CD14-positive monocyte (primary cell): ENCODE data around the gene ZNF341. TPM values are rescaled to one million over a fixed set of nuclear protein-coding genes. Genes with fewer than 3 reads are reported as not detected.

ENCODE experiments used
- DNase-seq, 3 donors: peaks; one replicate each; pipeline ENCODE4 v3.0.0-alpha.2; 2011 to 2022
- H2AFZ ChIP-seq: 2 replicates; pipeline ENCODE4 v1.6.0; 2012; ENCODE audit warnings: mild to moderate bottlenecking, low read depth, low read length, inconsistent platforms; ENCODE audit not compliant: insufficient read depth, poor library complexity, severe bottlenecking
- H3K27ac ChIP-seq, 2 donors: 1 replicate in 1 of 2; 2 replicates in 1 of 2; pipeline ENCODE4 v1.5.1; 2012 to 2013; ENCODE audit warnings: low read length in 2 of 2, control low read depth in 1 of 2, inconsistent platforms in 1 of 2, low read depth in 1 of 2, mild to moderate bottlenecking in 1 of 2
- H3K27me3 ChIP-seq, 2 donors: one replicate each; pipeline versions ENCODE4 v1.6.0 to v1.6.1; 2011 to 2013; ENCODE audit warnings: low read length in 2 of 2; ENCODE audit not compliant: control insufficient read depth in 2 of 2, insufficient read depth in 2 of 2
- H3K36me3 ChIP-seq, 2 donors: replicated peaks in 1 of 2; 1 replicate in 1 of 2; 2 replicates in 1 of 2; pipeline versions ENCODE4 v1.5.1 to v1.6.1; 2012 to 2013; ENCODE audit warnings: low read length in 2 of 2, control low read depth in 1 of 2, inconsistent platforms in 1 of 2, mild to moderate bottlenecking in 1 of 2; ENCODE audit not compliant: insufficient read depth in 2 of 2, control insufficient read depth in 1 of 2
- H3K4me1 ChIP-seq, 2 donors: 1 replicate in 1 of 2; 2 replicates in 1 of 2; pipeline versions ENCODE4 v1.5.1 to v1.6.1; 2012 to 2013; ENCODE audit warnings: low read length in 2 of 2, control low read depth in 1 of 2, inconsistent platforms in 1 of 2, mild to moderate bottlenecking in 1 of 2, moderate library complexity in 1 of 2; ENCODE audit not compliant: insufficient read depth in 2 of 2, control insufficient read depth in 1 of 2
- H3K4me2 ChIP-seq: replicated peaks from 2 replicates; pipeline ENCODE3; 2012; ENCODE audit warnings: low read length, moderate library complexity, mild to moderate bottlenecking; ENCODE audit not compliant: poor library complexity, severe bottlenecking; ENCODE audit errors: extremely low read depth
- H3K4me3 ChIP-seq, 3 experiments: fragments of 200-600 bp in 1 of 3; sonication (generic) in 1 of 3; replicated peaks in 1 of 3; 1 replicate in 2 of 3; 2 replicates in 1 of 3; pipeline ENCODE4 v1.5.1; 2011 to 2013; ENCODE audit warnings: low read length in 3 of 3, mild to moderate bottlenecking in 3 of 3, control low read depth in 2 of 3, low read depth in 2 of 3, inconsistent platforms in 1 of 3, moderate library complexity in 1 of 3
- H3K79me2 ChIP-seq: 2 replicates; pipeline ENCODE4 v1.6.0; 2012; ENCODE audit warnings: mild to moderate bottlenecking, control low read depth, inconsistent platforms, low read length, moderate library complexity; ENCODE audit not compliant: insufficient read depth
- H3K9ac ChIP-seq: 2 replicates; pipeline ENCODE4 v1.6.0; 2017; ENCODE audit warnings: low read length, mild to moderate bottlenecking; ENCODE audit not compliant: insufficient read depth, poor library complexity, severe bottlenecking
- H3K9me3 ChIP-seq, 2 donors: replicated peaks in 1 of 2; 1 replicate in 1 of 2; 2 replicates in 1 of 2; pipeline versions ENCODE4 v1.5.1 to v1.6.1; 2012 to 2013; ENCODE audit warnings: low read length in 2 of 2, control low read depth in 1 of 2; ENCODE audit not compliant: control insufficient read depth in 1 of 2, insufficient read depth in 1 of 2
- H4K20me1 ChIP-seq: 2 replicates; pipeline ENCODE4 v1.6.0; 2012; ENCODE audit warnings: mild to moderate bottlenecking, low read length, control low read depth, moderate library complexity; ENCODE audit not compliant: insufficient read depth
- H3K27ac Mint-ChIP-seq, 7 donors: one replicate each; pipeline ENCODE4 v1.8.0; 2020; ENCODE audit warnings: mild to moderate bottlenecking in 7 of 7, mixed read lengths in 7 of 7, moderate library complexity in 6 of 7, inconsistent platforms in 2 of 7
- H3K27me3 Mint-ChIP-seq, 3 donors: one replicate each; pipeline ENCODE4 v1.8.0; 2021 to 2022; ENCODE audit warnings: low read depth in 3 of 3, mild to moderate bottlenecking in 3 of 3, mixed read lengths in 3 of 3, moderate library complexity in 3 of 3, inconsistent platforms in 1 of 3
- H3K36me3 Mint-ChIP-seq, 2 donors: one replicate each; pipeline ENCODE4 v1.8.0; 2020; ENCODE audit warnings: mixed read lengths in 2 of 2, inconsistent platforms in 1 of 2, mild to moderate bottlenecking in 1 of 2
- H3K4me1 Mint-ChIP-seq: one replicate; pipeline ENCODE4 v1.8.0; 2020; ENCODE audit warnings: mild to moderate bottlenecking, mixed read lengths
- H3K4me3 Mint-ChIP-seq, 2 donors: one replicate each; pipeline ENCODE4 v1.8.0; 2020; ENCODE audit warnings: mild to moderate bottlenecking in 2 of 2, mixed read lengths in 2 of 2, moderate library complexity in 1 of 2
- H3K9me3 Mint-ChIP-seq, 7 donors: one replicate each; pipeline ENCODE4 v1.8.0; 2020 to 2022; ENCODE audit warnings: mixed read lengths in 7 of 7, mild to moderate bottlenecking in 6 of 7, moderate library complexity in 6 of 7, inconsistent platforms in 2 of 7
- WGBS: methylation state at CpG from one replicate; pipeline ENCODE4 v1.1.5; 2013; ENCODE audit warnings: missing lambda C conversion rate; ENCODE audit not compliant: insufficient coverage; 5-methylcytosine and 5-hydroxymethylcytosine counted together
- intact Hi-C, 2 donors: fragments of 100-400 bp; cut with micrococcal nuclease; formaldehyde crosslinking; loops; one replicate each; pipeline versions ENCODE4 v1.15.0 to v1.15.1; 2023
- polyA plus RNA-seq, 3 donors: library from polyadenylated mRNA; depleted of rRNA in 1 of 3; unstranded in 2 of 3; stranded (reverse) in 1 of 3; fragments of 300-500 nt in 2 of 3; fragments of >200 nt in 1 of 3; fragmentation: Illumina TruSeq in 2 of 3; gene quantifications; 1 replicate in 2 of 3; 2 replicates in 1 of 3; pipeline ENCODE4 v1.2.3, GENCODE V29; 2012 to 2021
- TF ChIP-seq, protein P1 (sequence below): fragments of 200-600 bp; IDR thresholded peaks from one replicate; pipeline ENCODE4 v1.8.0; 2022; ENCODE audit warnings: antibody characterized with exemption, mild to moderate bottlenecking

ZNF341 gene
- polyA plus RNA-seq, 3 donors = 1.1 to 10.3 (median 2.3) TPM

DNA sequence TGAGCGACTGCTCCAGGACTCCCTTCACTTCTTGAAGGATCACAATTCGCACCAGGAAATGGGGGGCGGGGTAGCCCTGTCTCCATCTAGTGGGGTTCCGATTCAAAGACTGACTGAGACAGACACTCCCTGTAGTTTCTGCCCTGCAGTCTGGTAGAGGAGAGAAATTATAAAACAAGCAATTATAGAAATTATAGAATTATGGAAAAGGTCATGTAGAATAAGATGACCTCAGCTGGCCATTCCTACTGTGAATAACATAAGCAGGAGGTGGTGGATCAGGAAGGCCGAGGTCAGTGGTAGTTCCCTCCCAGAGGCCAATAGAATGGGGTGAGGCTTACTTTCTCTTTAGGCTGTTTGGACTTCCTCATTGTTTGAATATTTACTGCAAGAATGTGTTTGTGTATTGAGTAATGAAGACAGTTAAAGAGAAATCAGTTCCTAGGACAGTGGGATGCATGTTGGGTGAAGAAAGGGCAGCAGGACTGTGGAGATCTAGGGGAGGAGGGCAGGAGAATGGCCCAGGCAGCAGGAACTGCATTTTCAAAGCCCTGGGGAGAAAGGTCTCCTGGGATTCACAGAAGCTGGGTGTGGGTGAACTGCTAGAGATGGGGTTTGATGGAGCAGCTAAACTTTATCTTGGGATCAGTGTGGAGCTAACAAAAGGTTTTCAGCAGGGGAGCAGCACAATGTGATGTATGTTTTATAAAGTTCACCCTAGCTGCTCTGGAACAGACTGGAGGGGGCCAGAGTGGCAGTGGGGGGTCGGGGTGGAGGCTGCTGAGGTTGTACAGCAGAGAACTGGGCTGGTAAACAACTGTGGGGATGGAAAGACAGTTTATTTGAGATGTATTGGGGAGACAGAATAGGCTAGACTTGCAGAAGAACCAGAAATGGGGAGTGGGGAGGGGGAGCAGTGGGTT, 2.1 kb downstream of the ZNF341 start:
- H3K27ac ChIP-seq = peak overlapping the region; percentile 83 to 84

DNA sequence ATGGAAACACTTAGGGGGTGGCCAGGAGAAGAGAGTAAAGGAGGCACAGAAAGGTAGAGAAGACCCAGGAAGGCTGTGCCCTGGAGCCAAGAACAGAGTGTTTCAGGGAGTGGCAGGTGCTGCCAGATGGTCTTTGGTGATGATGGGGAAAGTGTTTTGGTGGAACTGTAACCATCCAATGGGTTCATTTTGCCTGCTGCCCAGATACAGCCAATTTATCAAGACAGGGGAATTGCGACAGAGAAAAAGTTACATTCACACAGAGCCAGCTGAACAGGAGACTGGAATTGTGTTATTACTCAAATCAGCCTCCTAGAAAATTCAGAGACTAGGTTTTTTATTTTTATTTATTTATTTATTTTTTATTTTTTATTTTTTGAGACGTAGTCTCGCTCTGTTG, 5.2 kb downstream of the ZNF341 start:
- TF ChIP-seq, protein P1, sequence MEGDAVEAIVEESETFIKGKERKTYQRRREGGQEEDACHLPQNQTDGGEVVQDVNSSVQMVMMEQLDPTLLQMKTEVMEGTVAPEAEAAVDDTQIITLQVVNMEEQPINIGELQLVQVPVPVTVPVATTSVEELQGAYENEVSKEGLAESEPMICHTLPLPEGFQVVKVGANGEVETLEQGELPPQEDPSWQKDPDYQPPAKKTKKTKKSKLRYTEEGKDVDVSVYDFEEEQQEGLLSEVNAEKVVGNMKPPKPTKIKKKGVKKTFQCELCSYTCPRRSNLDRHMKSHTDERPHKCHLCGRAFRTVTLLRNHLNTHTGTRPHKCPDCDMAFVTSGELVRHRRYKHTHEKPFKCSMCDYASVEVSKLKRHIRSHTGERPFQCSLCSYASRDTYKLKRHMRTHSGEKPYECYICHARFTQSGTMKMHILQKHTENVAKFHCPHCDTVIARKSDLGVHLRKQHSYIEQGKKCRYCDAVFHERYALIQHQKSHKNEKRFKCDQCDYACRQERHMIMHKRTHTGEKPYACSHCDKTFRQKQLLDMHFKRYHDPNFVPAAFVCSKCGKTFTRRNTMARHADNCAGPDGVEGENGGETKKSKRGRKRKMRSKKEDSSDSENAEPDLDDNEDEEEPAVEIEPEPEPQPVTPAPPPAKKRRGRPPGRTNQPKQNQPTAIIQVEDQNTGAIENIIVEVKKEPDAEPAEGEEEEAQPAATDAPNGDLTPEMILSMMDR = no peak
- Histone ChIP-seq H3K4me1 (peaks cover 28 to 36% of the 10 kb centered on the region in 2 donors), H3K4me3 (no peak overlapping the region), H3K9ac (no peak overlapping the region), H4K20me1 (no peaks in the 10 kb centered on the region), H3K27me3 (no peaks in the 10 kb centered on the region), H3K79me2 (peaks cover 25% of the 10 kb centered on the region), H3K27ac (no peak overlapping the region), H3K9me3 (peaks cover 13 to 21% of the 10 kb centered on the region in 2 donors), H3K4me2 (no peak overlapping the region), H2AFZ (no peak overlapping the region), H3K36me3 (peaks cover 0 to 4% of the 10 kb centered on the region in 2 donors)
- peaks cover 15 to 29% (median 22%) of the 10 kb centered on the region in 7 donors for H3K9me3 Mint-ChIP-seq
- peaks cover 33% of the 10 kb centered on the region for H3K4me1 Mint-ChIP-seq
- H3K27me3 Mint-ChIP-seq = peaks cover 0 to 2% (median 0%) of the 10 kb centered on the region in 3 donors
- peak overlapping the region in 2 of 7 donors; percentile 43 to 54 for H3K27ac Mint-ChIP-seq
- no CpG with 5 or more reads among the region's 3 CpGs for WGBS
- no peak overlapping the region for H3K4me3 Mint-ChIP-seq
- no peak for DNase-seq
- intact Hi-C loops = loop anchor here in 1 of 2 donors (10.0 kb wide), 1 partner anchor 52 kb away; the partner anchor contains the start of gene E2F1
- peaks cover 15 to 25% of the 10 kb centered on the region in 2 donors for H3K36me3 Mint-ChIP-seq

More for the DNA sequence above, 2.1 kb downstream of the ZNF341 start:
- Histone ChIP-seq H3K9me3 (peaks cover 13 to 21% of the 10 kb centered on the region in 2 donors), H3K4me2 (peak overlapping the region; percentile 93), H3K36me3 (peaks cover 0 to 4% of the 10 kb centered on the region in 2 donors), H2AFZ (peak overlapping the region; percentile 71), H3K9ac (peak overlapping the region; percentile 41), H3K4me1 (peaks cover 35 to 42% of the 10 kb centered on the region in 2 donors), H4K20me1 (no peaks in the 10 kb centered on the region), H3K79me2 (peaks cover 25% of the 10 kb centered on the region), H3K4me3 (peak overlapping the region in 1 of 3 experiments; percentile 86), H3K27me3 (no peaks in the 10 kb centered on the region)
- Mint-ChIP-seq H3K4me3 (peak overlapping the region; percentile 85 to 96), H3K36me3 (peaks cover 9 to 14% of the 10 kb centered on the region in 2 donors), H3K4me1 (peaks cover 34% of the 10 kb centered on the region), H3K27ac (peak overlapping the region; percentile 85 to 97 (median 95)), H3K9me3 (peaks cover 15 to 29% (median 21%) of the 10 kb centered on the region in 7 donors), H3K27me3 (peaks cover 0 to 2% (median 2%) of the 10 kb centered on the region in 3 donors)
- TF ChIP-seq, protein P1 = no peak
- DNase-seq = peak; percentile 61 to 81 (median 76)
- intact Hi-C loops = loop anchor here (5.0 to 10.0 kb wide), 4 partner anchors 49 to 258 kb away; partner anchors contain the start of genes ACTL10 (in 1 of the 2), CHMP4B (in 1 of the 2), E2F1 (in 1 of the 2) and RALY (in 1 of the 2)
- WGBS = 7% methylated on average over 3 of the region's 6 CpGs
